Stimulated activated CD8-positive, alpha-beta memory T cell treated with anti-CD3 and anti-CD28 coated beads, Interleukin-12 subunit alpha, Interleukin-12 subunit beta, amount 100 ng/mL, for 24 hours (primary cell): ENCODE measurements around the gene PCDHGA2.
"Not testable (repeated sequence)": the region's sequence is repeated elsewhere in the genome, so short reads cannot be mapped to it uniquely, and the experiment has no call there.

ENCODE experiments used
- DNase-seq: peaks from one replicate; pipeline ENCODE4 v3.0.0-alpha.2; 2020; ENCODE audit errors: extremely low read depth

PCDHGA2 gene

DNA sequence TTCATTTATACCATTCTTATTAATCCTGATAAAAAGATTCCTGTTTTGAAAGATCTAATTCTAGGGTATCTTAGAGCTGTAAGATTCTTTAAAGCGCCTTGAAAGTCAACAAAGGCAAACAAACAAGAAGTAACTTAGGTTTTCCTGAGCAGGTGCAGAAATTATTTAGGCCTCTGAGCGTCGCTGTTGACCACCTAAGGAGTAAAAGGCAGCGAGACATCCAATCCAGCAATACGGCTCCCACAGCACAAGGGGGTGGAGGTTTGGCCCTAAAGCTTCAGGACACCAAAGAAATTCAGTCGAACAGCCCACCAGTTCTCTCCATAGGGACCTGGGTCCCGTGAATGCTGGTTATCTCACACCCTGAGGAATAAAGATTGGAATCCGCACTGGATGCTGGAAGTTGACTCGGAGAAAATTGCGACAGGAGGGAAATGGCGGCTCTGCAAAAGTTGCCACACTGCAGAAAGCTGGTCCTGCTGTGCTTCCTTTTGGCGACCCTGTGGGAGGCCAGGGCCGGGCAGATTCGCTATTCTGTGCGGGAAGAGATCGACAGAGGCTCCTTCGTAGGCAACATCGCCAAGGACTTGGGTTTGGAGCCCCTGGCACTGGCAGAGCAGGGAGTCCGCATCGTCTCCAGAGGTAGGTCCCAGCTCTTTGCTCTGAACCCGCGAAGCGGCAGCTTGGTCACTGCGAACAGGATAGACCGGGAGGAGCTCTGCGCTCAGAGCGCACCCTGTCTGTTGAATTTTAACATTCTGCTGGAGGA is at the start of gene PCDHGA2:
Gene PCDHGA2 (plus strand): TSS at position 223 of the 769 bp plus-strand sequence.
- no peak for DNase-seq

DNA sequence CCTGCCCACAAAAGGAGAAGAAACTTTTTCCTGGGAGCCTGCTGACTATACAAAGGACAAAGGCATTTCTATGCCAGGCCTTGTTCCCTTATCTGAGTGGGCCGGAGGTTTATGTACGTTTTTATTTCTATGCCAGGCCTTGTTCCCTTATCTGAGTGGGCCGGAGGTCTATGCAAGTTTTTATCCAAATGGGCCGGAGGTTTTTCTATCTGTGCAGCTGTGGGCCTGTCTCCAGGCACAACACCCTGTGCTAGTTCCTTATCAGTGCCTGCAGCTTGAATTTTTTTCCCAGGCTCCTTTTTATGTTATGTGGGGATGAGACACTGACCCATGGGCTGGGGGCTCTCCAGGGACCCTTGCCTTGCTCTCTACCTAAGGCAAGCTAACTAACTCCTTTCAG is 40.2 kb upstream of the PCDHGA2 start:
- DNase-seq = no peak

DNA sequence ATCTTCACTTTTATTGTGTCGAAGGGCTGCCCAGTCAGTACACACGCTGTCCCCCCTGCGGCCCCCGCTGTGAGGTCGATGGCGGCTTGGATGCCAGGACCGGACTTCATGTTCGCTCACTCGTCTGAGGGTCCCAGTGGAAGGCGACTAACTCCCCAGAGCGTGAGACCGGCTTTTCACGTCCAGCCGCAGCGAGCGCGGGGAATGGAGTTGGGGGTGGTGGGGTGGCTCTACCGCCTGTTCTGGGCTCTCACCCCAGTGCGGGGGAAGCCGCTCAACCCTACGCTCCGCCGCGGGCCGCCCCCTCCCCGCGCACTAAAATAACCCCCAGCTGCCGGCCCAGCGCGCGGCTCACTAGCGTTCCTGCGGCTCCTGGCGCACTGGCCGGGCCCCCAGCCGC is 34.8 kb upstream of the PCDHGA2 start, which contains the start of gene SLC25A2:
Gene SLC25A2 (minus strand): TSS at position 294 of the 400 bp plus-strand sequence. CDS start 184 bp downstream, at position 110.
- no peak for DNase-seq

DNA sequence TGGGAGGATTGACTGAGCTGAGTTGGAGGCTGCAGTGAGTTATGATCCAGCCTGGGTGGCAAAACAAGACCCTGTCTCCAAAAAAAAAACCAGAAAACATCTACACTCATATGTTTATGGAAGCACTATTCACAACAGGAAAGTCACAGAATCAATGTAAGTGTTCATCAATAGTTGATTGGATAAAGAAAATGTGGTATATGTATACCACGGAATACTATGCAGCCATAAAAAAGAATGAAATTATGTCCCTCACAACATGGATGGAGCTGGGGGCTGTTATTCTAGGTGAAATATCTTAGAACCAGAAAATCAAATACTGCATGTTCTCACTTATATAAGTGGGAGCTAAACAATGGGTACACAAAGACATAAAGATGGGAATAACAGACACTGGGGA is 31.9 kb upstream of the PCDHGA2 start:
- no peak for DNase-seq

DNA sequence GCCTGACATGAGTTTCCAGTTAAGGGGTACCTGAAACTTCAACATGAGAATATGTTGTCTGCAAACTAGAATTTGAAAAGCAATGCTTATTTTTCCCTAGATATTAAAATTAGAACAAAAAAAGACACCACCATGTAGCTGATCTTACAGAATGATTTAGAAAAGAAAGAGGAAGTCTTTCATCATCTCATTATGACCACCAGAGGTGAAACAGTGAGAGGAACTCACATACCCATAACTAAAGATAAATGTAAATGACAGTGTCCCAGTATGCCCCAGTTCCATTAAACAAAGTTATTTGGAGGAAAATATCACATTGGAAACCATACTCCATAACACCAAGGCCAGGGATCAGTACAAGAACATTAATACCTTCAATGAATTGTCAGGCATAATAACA is 24.8 kb upstream of the PCDHGA2 start:
- DNase-seq = no peak

DNA sequence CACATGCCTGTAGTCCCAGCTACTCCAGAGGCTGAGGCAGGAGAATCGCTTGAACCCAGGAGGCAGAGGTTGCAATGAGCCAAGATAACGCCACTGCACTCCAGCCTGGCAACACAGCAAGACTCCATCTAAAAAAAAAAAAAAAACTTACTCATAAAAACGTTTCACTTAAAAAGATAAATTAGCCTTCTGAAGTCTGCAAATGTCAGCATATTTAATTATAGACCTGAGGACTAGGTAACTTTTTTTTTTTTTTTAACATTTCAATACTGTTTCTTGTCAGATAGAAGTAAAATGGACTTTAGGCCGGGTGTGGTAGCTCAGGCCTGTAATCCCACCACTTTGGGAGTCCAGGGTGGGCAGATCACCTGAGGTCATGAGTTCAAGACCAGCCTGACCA is 21.6 kb upstream of the PCDHGA2 start:
- not testable (repeated sequence) for DNase-seq

DNA sequence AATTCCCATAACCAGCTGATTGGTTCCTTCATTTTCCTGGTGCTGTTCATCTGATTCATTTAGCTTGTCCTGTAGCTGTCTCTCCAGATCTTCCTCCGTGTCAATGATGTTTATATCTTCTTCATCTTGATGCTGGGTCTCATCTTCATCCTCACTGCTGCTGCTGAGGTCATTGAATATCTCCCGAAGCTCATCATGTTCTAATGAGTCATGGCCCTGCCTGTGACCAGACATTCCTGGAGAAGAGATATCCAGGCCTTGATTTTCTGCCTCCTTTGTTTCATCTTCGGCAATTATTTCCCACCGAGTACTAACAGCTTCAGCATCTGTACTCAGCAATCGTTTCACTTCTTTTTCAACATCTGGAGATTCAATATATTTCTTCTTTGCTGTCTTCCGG is 19.4 kb upstream of the PCDHGA2 start:
- no peak for DNase-seq

DNA sequence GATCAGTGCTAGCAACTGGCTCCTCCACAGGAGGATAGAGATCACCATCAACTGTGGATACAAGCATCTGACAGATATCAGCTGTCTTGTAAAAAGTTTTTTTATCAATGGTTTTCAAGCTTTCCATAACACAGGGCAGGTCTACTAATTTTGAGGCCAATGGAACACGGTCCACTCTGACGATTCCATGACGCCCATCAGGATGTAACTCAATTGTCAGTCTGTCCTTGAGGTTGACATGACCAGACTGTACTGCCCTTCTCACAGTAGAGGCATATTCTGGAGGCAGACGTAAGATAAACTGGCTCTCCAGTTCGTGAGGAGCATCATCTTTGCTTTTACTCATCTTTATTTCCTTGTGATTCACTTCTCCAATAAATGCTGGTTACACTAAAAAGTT is 18.9 kb upstream of the PCDHGA2 start:
- DNase-seq = no peak

DNA sequence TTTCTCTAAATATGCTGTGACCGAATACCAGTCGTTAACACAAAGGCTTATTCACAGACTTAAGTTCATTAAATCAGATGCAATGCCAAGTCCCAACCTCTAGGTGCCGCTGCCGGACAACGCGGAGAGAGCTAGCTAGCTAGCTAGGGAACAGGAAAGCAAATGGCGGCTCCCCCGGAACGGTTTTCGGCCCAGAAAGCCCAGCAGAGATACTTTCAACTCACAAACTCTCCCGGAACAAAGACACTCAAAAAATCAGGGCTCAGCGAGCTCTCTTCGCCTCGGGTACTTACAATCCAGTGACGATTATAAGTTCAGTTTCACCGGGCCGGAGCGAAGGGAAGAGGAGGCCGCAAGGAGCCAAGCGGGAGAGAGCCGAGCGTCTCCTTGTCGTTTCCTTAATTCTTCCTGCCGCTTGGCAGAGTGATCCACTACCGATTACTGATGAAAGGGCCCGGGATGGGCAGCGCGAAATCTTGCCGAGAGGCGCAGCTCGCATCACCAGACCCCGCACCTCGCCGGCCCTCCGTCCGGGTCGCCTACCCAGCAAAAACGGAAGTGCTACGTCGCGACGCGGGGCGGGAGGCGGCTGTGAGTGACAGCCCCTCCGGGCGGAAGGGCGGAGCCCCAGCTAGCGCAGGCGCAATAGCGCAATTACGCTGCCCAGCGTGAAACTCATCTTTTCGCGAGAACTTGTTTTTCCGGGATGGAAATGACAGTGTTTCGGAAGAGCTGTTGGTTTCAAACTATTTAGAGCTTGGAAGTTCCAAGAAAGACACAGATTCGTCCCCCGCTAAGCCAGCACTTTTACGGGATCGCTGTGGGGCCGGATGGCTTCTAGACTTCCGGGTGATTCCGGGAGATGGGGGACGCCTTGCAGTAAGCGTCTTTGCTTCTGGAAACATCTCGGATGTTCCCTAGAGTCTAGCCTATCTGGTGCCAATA is 18.1 kb upstream of the PCDHGA2 start, which contains the start of gene TAF7:
Gene TAF7 (minus strand): TSS at position 560 of the 945 bp plus-strand sequence. CDS start 740 bp downstream, outside the sequence.
- DNase-seq = peak; percentile 81

DNA sequence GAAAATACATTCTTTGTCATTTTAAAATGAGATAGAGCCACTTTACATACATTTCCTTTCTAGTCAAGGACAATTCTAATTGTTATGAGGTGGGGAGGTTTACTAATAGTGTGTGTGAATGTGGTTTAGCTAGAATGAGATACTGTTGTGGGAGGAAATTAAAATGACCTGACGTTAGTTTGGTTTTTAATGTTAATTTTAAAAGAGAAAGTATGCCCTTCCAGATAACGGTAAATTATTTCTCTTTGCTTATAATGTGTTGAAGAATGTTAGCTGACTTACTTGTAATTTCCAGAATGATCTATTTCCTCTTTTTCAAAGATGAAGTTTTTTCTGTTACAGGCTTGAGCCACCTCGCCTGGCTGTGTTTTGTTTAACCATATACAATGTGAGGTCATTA is 16.3 kb upstream of the PCDHGA2 start:
- DNase-seq = no peak

DNA sequence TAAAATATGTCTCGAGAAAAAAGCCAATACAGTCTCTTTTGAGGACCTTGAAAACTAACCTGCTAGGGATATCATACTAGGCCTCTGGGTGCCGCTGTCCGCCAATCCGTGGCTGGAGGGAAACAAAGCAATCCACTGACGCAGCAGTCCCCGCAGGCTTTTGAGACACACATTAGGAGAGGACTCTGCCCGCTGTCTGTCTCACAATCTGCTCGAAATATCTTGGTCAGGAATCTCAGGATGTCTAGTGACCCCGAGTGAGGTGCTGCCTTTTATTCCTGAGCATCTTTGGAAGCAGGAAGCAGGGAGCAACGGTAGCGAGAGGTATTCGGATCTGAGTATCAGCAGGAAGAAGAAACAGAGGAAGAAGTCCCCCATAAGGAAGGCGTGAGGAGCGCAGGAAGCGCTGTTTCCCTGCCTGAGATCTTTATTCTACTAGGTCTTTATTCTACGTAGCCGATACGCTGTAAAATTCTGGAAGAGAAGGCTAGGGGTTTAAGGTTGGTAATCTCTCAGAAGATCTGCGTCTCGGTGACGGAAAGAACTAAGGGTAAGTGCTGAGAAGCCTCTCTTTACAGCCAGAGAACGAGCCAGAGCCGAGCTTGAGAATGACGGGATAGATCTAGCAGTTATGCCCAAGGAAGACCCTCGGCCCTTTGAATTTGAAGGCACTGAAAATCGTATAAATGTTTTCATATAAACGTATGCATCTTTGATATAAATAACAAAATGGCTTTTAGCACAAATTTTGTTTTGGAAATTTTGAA is 12.3 kb upstream of the PCDHGA2 start:
- peak; percentile 26 for DNase-seq

DNA sequence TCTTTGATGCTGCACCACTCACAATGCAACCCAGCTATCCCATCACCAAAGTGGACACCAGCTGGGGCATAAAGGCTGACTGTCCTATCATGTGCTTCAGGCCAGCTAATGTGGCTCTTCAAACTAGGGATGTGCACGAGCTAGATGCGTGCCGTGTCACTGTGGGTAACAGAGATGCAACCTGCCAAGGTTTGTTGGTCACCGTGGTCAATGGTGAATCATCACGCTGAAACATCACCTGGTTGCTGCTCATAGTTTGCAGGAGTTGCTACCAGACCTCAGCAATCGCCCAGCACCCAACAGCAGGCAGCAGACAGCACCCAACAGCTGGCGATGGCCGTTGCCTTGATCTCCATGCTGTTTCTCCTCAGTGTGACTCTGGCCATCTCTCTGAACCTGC is 10.3 kb upstream of the PCDHGA2 start:
- no peak for DNase-seq

DNA sequence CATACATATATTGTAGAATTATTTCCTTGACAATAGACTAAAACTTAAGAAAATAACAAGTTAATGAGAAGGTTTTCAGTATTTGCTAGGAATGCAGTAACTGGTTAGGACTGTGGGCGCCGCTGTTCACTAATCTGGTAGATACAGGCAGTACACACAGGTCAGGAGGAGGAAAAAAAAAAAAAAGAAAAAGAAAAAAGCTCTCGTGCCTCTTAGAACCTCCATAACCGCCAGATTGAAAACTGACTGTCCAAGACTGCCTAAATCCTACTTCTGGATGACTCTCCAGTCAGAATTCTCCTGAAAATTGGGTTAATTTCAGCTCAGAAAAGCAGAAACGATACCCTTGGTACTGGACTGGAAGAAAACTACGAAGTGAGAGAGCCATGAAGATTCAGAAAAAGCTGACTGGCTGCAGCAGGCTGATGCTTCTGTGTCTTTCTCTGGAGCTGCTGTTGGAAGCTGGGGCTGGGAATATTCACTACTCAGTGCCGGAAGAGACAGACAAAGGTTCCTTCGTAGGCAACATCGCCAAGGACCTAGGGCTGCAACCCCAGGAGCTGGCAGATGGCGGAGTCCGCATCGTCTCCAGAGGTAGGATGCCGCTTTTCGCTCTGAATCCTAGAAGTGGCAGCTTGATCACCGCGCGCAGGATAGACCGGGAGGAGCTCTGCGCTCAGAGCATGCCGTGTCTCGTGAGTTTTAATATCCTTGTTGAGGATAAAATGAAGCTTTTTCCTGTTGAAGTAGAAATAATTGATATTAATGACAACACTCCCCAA is 8.1 kb upstream of the PCDHGA2 start, which contains the start of gene PCDHGA1:
Gene PCDHGA1 (plus strand): TSS at position 216 of the 782 bp plus-strand sequence.
- no peak for DNase-seq

DNA sequence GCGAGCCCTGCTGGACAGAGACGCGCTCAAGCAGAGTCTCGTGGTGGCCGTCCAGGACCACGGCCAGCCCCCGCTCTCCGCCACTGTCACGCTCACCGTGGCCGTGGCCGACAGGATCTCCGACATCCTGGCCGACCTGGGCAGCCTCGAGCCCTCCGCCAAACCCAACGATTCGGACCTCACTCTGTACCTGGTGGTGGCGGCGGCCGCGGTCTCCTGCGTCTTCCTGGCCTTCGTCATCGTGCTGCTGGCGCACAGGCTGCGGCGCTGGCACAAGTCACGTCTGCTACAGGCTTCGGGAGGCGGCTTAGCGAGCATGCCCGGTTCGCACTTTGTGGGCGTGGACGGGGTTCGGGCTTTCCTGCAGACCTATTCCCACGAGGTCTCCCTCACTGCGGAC is 6.0 kb upstream of the PCDHGA2 start:
- not testable (repeated sequence) for DNase-seq

DNA sequence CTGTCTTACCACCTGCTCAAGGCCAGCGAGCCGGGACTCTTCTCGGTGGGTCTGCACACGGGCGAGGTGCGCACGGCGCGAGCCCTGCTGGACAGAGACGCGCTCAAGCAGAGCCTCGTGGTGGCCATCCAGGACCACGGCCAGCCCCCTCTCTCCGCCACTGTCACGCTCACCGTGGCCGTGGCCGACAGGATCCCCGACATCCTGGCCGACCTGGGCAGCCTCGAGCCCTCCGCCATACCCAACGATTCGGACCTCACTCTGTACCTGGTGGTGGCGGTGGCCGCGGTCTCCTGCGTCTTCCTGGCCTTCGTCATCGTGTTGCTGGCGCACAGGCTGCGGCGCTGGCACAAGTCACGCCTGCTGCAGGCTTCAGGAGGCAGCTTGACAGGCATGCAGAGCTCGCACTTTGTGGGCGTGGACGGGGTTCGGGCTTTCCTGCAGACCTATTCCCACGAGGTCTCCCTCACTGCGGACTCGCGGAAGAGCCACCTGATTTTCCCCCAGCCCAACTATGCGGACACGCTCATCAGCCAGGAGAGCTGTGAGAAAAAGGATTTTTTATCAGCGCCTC is 2.3 kb downstream of the PCDHGA2 start:
- not testable (repeated sequence) for DNase-seq

DNA sequence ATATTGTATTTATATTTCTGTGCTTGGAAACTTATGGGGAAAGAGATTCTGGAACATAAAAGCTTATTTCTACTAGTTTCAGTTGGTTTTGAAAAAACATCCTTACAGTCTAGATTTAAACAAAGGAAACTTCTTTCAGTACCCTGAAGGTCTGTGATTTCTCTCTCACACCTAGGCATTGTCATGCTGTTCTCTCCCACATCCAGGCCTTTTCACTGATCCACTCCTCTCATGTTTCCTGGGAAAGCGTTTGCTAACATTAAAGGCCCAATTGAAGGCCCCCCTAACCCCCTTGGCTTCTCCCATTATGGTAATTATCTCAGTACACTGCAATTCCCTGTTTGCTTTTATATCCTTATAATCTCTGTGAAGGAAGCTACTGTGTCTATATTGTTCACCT is 4.2 kb downstream of the PCDHGA2 start:
- no peak for DNase-seq

DNA sequence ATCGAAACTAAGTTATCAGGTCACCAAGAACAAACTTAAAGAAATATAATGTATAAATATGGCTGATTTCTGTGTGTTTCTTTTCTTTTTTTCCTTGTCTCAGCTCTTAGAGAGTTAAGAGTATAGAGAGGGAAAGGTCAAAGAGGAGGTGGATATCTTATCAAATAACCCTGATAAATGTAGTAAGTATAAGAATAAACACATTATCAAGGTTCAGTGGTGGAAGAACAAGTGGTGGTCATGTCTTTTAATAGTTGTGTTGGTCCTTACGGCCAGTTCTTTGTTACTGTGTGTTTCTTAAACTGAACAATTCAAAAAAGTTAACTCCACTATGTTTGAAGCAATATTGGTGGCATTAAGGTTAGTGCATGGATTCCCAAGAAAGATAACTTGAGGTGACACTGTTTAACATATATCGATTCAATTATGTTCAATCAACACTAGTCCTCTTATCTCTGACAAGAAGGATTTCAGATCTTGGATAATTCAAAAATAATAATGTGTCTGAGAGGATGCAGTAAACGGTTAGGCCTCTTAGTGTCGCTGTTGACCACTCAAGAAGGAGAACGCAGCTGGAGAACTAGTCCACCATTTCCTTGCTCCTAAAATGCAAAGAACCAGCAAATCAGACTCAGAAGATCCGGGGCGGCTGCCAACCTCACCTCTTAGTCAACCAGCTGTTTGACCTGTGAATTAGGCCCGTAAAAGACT is 4.8 kb downstream of the PCDHGA2 start, which contains the start of gene PCDHGA3:
Gene PCDHGA3 (plus strand): TSS at position 588 of the 711 bp plus-strand sequence. CDS start 205 bp downstream, outside the sequence.
- no peak for DNase-seq

DNA sequence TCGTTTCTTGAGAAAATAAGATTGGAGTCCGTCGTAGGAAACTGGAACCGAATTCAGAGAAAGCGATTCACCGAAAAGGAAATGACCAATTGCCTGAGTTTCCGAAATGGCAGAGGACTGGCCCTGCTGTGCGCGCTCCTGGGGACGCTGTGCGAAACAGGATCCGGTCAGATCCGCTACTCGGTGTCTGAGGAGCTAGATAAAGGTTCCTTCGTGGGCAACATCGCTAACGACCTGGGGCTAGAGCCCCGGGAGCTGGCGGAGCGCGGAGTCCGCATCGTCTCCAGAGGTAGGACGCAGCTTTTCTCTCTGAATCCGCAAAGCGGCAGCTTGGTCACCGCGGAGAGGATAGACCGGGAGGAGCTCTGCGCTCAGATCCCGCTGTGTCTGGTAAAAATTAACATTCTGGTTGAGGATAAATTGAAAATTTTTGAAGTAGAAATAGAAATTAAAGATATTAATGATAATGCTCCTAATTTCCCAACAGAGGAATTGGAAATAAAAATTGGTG is 5.4 kb downstream of the PCDHGA2 start:
- no peak for DNase-seq

DNA sequence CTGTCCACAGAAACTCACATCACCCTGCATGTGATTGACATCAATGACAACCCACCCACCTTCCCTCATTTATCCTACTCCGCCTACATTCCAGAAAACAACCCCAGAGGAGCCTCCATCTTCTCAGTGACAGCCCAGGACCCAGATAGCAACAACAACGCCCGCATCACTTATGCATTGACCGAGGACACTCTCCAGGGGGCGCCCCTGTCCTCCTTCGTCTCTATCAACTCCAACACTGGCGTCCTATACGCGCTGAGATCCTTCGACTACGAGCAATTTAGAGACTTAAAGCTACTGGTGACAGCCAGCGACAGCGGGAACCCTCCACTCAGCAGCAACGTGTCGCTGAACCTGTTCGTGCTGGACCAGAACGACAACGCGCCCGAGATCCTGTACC is 6.8 kb downstream of the PCDHGA2 start:
- DNase-seq = no peak
